H1 (cell line): ENCODE measurements around the gene ADAMTS14.

Experiments used
- BCL11A ChIP-seq, 2 experiments: IDR thresholded peaks; one replicate each; pipeline ENCODE4 v1.6.1; 2011; ENCODE audit warnings: low read depth in 2 of 2, low read length in 2 of 2, mild to moderate bottlenecking in 2 of 2
- BRCA1 ChIP-seq: IDR thresholded peaks from 2 replicates; pipeline ENCODE4 v1.6.1; 2012; ENCODE audit warnings: low read depth, low read length, improper control_type of control experiment
- POLR2A ChIP-seq, 2 experiments: IDR thresholded peaks; 1 replicate in 1 of 2; 2 replicates in 1 of 2; pipeline ENCODE4 v1.6.1; 2011; ENCODE audit warnings: low read depth in 2 of 2, low read length in 2 of 2, mild to moderate bottlenecking in 2 of 2; ENCODE audit errors: control extremely low read depth in 1 of 2

GRCh38 chr10:70682920-70683600 lies 10.8 kb downstream of the ADAMTS14 start:
- TF ChIP-seq POLR2A (IDR thresholded peaks at IDR 0.05; ENCODE audit: control extremely low read depth in 1 of 2, low read depth in 2 of 2, low read length in 2 of 2) (no peak), BCL11A (IDR thresholded peaks at IDR 0.05; ENCODE audit: low read depth in 2 of 2, low read length in 2 of 2) (no peak), BRCA1 (no peak)
